Activated naive CD4-positive, alpha-beta T cell treated with anti-CD3 and anti-CD28 coated beads for 36 hours (primary cell): Measurements from ENCODE around the gene GTSE1. TPM values are rescaled to one million over a fixed set of nuclear protein-coding genes. Genes with fewer than 3 reads are reported as not detected.

ENCODE experiments used
- CTCF ChIA-PET: fragments of 350-600 bp; sonication (Branson Sonifier 250); formaldehyde crosslinking; loops from one replicate; lab custom pipeline; 2021; ENCODE audit warnings: antibody characterized with exemption; lab: Charles Lee
- DNase-seq: peaks from one replicate; pipeline ENCODE4 v3.0.0-alpha.2; 2020
- H3K27ac Mint-ChIP-seq: one replicate; pipeline ENCODE4 v1.8.0; 2021; ENCODE audit warnings: mild to moderate bottlenecking, mixed read lengths
- H3K27me3 Mint-ChIP-seq: one replicate; pipeline ENCODE4 v1.8.0; 2021; ENCODE audit warnings: low read depth, mixed read lengths
- H3K36me3 Mint-ChIP-seq: one replicate; pipeline ENCODE4 v1.8.0; 2021; ENCODE audit warnings: low read depth, mixed read lengths
- H3K4me1 Mint-ChIP-seq: one replicate; pipeline ENCODE4 v1.8.0; 2021; ENCODE audit warnings: low read depth, mixed read lengths
- H3K4me3 Mint-ChIP-seq: one replicate; pipeline ENCODE4 v1.8.0; 2021; ENCODE audit warnings: mild to moderate bottlenecking, moderate library complexity, mixed read lengths
- H3K9me3 Mint-ChIP-seq: one replicate; pipeline ENCODE4 v1.8.0; 2021; ENCODE audit warnings: mixed read lengths
- intact Hi-C: fragments of 100-400 bp; cut with micrococcal nuclease; formaldehyde crosslinking; loops from one replicate; pipeline ENCODE4 v1.15.1; 2023
- total RNA-seq, 2 experiments: library from RNA; stranded (reverse); gene quantifications; one replicate each; pipeline ENCODE4 v1.2.3, GENCODE V29; 2021

The GTSE1 gene
- total RNA-seq, 2 experiments from 2014 or later: 39.7 to 39.8 TPM

DNA sequence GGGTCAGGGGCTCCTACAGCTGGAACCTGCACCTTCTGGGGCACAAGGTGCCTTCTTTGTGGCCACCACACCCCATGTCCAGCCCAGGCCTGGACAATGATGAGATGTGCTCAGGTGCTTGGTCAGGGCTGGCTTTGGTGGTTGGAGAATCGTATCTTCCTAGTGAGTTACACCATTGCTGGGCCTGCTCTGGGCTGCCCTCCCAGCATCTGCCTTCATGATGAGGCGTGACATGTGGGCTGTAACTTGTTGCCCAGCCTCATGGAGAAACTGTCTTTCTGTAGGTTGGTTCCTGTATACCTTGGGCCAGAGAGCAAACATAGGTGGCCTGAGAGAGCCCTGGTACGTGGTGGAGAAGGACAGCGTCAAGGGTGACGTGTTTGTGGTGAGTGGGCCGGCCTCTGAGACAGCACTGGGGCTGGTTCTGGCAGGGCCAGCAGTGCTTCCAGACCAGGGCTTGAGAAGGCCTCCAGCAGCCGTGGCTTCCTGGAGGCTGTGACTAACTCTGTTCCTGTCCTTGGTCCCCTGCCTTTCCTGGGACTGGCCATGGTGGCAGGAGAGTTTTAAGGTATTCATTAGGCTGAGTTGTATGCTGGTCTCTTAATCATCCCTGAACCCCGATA is 56.9 kb downstream of the GTSE1 start:
- Mint-ChIP-seq H3K36me3 (peaks cover 30% of the 10 kb centered on the region), H3K27ac (no peak overlapping the region)
- CTCF ChIA-PET: no interaction called here

DNA sequence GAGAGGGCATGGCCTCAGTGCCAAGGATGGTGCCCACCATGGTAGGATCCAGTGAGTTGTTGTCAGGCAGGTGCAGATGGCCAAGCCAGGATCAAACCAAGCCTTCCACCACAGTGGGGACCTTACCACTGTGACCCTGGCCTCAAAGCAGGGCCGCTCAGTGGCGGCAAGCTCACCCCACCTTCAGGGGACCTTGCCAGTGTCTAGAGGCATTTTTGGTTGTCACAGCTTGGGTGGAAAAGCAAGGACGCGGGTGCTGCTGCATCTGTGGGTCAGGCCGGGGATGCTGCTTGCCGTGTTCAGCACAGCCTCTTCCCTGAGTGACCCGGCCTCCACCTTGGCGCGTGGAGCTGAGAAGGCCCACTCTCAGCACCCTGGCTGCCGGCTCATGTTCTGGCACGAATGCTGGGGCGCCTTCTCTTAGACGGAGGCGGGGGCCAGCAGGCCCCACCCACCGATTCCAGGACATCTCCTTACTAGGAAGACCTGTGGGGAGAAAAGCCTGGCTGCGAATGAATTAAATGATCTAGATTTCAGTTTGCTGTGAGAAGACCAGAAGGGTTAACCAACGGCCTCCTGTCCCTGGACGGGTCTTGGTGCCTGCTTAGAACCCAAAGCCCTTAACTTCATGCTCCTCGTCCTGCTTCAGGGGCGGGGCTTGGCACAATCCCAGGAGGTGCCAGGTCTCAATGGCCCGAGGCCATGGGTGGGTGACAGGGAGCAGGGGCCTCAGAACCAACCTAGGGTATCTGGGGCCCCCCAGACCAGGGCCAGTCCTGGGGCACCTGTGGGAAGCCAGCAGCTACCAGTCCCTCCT is 57.7 kb downstream of the GTSE1 start:
- CTCF ChIA-PET: no interaction called here
- no peaks in the 10 kb centered on the region for H3K9me3 Mint-ChIP-seq
- H3K4me1 Mint-ChIP-seq: no peaks in the 10 kb centered on the region
- intact Hi-C loops: no loop called here
- no peak for DNase-seq
- H3K27me3 Mint-ChIP-seq: no peaks in the 10 kb centered on the region
- no peak overlapping the region for H3K4me3 Mint-ChIP-seq
- H3K36me3 Mint-ChIP-seq: peaks cover 30% of the 10 kb centered on the region
- no peak overlapping the region for H3K27ac Mint-ChIP-seq

More for the DNA sequence above, 56.9 kb downstream of the GTSE1 start:
- intact Hi-C loops: no loop called here
- H3K4me3 Mint-ChIP-seq: no peak overlapping the region
- no peak for DNase-seq
- H3K4me1 Mint-ChIP-seq: no peaks in the 10 kb centered on the region
- no peaks in the 10 kb centered on the region for H3K9me3 Mint-ChIP-seq
- H3K27me3 Mint-ChIP-seq: no peaks in the 10 kb centered on the region

DNA sequence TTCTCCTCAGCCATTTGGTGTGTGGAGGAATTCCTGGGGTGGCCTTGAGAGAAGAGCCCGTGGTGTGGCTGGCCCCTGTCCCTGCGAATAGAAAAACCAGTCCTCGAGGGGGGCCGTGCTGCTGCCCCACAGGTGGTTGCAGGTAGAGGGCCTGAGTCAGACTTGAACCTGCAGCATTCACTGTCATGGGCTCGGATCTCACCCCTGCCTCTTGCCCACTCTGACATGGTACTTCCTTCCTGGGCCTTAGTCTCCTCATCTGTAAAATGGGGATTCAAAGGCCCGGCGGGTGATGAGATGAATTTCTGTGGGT is 58.3 kb downstream of the GTSE1 start:
- peaks cover 29% of the 10 kb centered on the region for H3K36me3 Mint-ChIP-seq

DNA sequence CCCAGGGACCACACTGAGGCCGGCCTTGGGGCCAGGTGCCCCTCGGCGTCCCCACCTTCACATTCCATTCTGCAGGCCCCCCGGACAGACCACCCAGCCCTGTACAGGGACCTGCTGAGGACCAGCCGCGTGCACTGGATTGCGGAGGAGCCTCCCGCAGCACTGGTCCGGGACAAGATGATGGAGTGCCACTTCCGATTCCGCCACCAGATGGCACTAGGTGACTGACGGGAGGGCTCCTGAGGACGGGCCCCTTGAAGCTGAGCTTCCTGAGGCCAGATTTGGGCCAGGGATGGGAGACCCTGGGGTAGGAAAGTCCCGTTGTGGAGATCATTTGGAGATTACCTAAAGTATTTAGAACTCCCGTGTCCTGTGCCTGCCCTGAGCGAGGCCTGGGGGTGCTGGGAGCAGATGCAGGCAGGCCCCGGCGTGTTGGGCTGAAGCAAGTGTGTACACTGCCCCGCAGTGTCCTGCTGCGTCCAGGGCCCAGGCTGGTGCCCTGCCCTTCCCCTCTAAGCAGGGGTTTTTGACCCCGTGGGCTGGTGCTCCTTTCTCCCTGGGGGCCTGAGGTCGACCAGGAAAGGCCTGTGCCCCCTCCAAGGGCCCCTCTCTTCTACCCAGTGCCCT is 58.8 kb downstream of the GTSE1 start:
- Mint-ChIP-seq H3K9me3 (peaks cover 2% of the 10 kb centered on the region), H3K27me3 (no peaks in the 10 kb centered on the region), H3K4me3 (no peak overlapping the region), H3K27ac (peak overlapping the region; percentile 65), H3K4me1 (no peaks in the 10 kb centered on the region), H3K36me3 (peaks cover 29% of the 10 kb centered on the region)
- CTCF ChIA-PET: no interaction called here
- DNase-seq: peak; percentile 78
- intact Hi-C loops: loop anchor here (1.0 kb wide), 1 partner anchor 187 kb away; no protein-coding TSS in a partner anchor

More for the DNA sequence above, 58.3 kb downstream of the GTSE1 start:
- no peak for DNase-seq
- Mint-ChIP-seq H3K27me3 (no peaks in the 10 kb centered on the region), H3K27ac (no peak overlapping the region), H3K9me3 (no peaks in the 10 kb centered on the region), H3K4me1 (no peaks in the 10 kb centered on the region), H3K4me3 (no peak overlapping the region)
- CTCF ChIA-PET: no interaction called here
- intact Hi-C loops: loop anchor here (1.0 kb wide), 1 partner anchor 187 kb away; no protein-coding TSS in a partner anchor

DNA sequence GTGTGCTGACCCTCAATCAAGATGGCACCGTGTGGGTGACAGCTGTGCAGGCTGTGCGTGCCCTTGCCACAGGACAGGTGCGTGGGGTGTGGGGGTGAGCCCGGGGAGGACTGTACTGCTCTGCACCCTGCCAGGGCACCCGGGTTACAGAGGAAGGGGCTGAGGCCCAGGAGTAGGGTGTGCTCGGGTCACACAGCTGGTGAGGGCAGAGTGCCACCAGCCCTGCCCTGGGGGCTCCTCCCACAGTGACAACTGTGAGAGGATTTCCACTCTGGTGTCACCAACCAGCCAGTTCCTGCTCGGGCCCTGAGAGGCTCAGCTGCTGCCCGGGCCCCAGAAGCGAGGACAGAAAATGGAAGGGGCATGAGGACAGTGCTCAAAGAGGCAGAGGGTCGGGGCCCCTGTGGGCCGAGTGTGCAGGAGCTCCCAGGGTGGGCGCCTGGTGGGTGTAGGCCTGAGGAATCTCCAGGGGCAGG is 59.4 kb downstream of the GTSE1 start:
- Mint-ChIP-seq H3K27ac (no peak overlapping the region), H3K27me3 (no peaks in the 10 kb centered on the region), H3K9me3 (peaks cover 4% of the 10 kb centered on the region), H3K4me1 (no peaks in the 10 kb centered on the region), H3K36me3 (peaks cover 26% of the 10 kb centered on the region), H3K4me3 (no peak overlapping the region)
- intact Hi-C loops: loop anchor here (1.0 kb wide), 1 partner anchor 186 kb away; no protein-coding TSS in a partner anchor
- no peak for DNase-seq
- CTCF ChIA-PET: interaction anchor here (0.7 to 1.3 kb wide), 2 partner anchors 20 to 186 kb away, joined by 3 read pairs; no protein-coding TSS in a partner anchor

DNA sequence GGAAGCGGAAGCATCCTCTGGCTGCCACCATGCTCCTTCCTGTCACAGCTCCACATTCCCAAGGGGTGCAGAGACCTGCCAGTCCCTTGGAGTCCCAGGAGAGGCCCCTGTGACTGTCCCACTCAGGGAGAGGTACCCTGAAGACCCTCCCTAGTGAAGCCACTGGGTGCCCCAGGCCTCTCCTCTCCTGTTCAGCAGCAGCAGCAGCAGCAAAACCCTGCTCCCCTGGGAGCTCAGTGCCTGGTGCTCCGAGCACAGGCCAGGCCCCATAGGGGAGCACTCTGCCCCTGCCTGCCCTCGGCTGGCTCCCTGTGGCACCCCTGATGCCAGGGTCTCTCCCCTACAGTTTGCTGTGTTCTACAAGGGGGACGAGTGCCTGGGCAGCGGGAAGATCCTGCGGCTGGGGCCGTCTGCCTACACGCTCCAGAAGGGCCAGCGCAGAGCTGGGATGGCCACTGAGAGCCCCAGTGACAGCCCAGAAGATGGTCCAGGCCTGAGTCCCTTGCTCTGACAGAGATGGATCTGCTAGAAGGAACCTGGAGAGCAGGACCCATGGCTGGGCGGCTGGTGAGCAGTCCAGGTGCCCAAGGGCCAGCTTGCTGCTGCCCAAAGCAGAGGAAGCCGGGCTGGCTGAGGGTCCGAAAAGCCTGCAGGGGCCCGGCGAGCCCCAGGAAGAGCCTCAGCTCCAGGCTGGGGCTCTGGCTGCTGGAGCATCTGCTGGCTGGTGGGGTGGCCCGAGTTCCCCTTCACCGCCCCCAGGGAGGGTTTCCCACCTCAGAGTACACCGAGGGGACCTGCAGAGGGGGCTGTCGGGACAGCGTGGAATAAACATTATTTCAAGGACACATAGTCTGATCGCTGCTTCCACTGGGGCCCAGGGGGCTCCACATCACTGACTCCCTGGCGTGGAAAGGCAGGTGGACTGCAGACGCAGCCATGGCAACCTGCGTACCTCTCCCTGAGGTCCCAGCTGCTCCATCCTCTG is 60.1 kb downstream of the GTSE1 start:
- CTCF ChIA-PET: interaction anchor here (0.7 to 1.3 kb wide), 2 partner anchors 20 to 185 kb away, joined by 3 read pairs; no protein-coding TSS in a partner anchor
- H3K36me3 Mint-ChIP-seq: peaks cover 22% of the 10 kb centered on the region
- no peak overlapping the region for H3K4me3 Mint-ChIP-seq
- intact Hi-C loops: no loop called here
- no peak overlapping the region for H3K27ac Mint-ChIP-seq
- no peak for DNase-seq
- H3K27me3 Mint-ChIP-seq: no peaks in the 10 kb centered on the region
- H3K9me3 Mint-ChIP-seq: peaks cover 7% of the 10 kb centered on the region
- no peaks in the 10 kb centered on the region for H3K4me1 Mint-ChIP-seq

DNA sequence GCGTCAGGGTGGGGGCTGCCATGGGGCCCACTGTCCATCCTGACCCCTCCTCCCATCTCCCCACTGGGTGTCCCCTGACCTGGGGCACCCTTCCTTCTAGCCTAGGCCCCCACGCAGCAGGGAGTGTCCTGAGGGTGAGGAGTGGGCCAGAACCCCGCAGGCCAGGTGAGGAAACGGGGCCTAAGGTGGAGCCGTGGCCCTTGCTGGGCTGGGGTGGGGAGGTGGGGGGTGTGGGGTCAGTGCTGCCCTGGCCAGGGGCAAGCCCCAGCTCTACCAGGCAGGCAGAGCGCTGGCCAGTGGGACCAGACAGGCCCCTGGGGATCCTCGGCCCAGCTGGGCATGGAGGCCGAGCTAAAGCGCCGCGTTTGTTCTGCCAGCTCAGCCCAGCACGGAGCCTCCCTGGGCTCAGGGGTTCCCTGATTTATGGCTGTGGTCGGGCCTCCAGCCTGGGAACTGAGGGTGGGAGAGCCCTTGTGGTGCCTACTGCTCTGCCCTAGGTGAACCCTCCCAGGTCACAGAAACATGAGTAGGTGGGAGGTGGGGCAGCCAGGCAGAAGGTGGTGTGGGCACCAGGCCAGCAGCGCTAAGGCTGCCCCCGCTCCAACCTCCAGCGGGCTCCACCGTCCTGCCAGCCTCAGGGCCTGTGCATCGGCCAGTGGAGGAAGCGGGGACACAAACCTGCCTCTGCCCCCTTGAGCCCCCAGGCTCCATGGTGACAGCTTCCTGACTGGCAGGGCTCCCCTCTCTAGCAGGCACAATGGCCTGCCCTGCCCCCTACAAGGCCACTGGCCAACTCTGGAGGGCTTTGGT is 61.2 kb downstream of the GTSE1 start:
- Mint-ChIP-seq H3K4me3 (no peak overlapping the region), H3K9me3 (peaks cover 7% of the 10 kb centered on the region), H3K4me1 (no peaks in the 10 kb centered on the region), H3K27ac (no peak overlapping the region), H3K36me3 (peaks cover 17% of the 10 kb centered on the region), H3K27me3 (no peaks in the 10 kb centered on the region)
- intact Hi-C loops: no loop called here
- CTCF ChIA-PET: interaction anchor here (0.6 kb wide), 1 partner anchor 391 kb away, joined by 3 read pairs; no protein-coding TSS in a partner anchor
- DNase-seq: no peak

DNA sequence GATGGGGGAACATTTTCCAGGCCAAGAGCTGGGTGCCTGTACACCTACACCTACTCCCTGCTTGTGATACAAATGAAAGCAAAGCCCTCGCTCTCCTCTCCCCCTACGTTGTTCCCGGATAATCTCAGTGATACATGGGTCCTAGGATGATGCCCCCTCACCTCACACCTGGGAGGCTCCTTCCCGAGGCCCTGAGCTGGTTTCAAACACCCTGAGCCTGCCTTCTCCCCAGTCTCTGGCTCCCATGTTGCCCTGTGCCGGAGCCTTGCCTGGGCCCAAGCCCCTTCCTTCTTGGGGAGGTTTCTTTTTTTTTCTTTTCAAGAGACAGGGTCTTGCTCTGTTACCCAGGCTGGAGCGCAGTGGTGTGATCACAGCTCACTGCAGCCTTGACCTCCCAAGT is 62.1 kb downstream of the GTSE1 start:
- intact Hi-C loops: no loop called here
- H3K27me3 Mint-ChIP-seq: no peaks in the 10 kb centered on the region
- peaks cover 17% of the 10 kb centered on the region for H3K36me3 Mint-ChIP-seq
- H3K4me3 Mint-ChIP-seq: no peak overlapping the region
- CTCF ChIA-PET: interaction anchor here (0.6 to 0.8 kb wide), 2 partner anchors 9 to 392 kb away, joined by 3 to 4 read pairs; no protein-coding TSS in a partner anchor
- H3K27ac Mint-ChIP-seq: no peak overlapping the region
- peaks cover 7% of the 10 kb centered on the region for H3K9me3 Mint-ChIP-seq
- no peak for DNase-seq
- H3K4me1 Mint-ChIP-seq: no peaks in the 10 kb centered on the region

DNA sequence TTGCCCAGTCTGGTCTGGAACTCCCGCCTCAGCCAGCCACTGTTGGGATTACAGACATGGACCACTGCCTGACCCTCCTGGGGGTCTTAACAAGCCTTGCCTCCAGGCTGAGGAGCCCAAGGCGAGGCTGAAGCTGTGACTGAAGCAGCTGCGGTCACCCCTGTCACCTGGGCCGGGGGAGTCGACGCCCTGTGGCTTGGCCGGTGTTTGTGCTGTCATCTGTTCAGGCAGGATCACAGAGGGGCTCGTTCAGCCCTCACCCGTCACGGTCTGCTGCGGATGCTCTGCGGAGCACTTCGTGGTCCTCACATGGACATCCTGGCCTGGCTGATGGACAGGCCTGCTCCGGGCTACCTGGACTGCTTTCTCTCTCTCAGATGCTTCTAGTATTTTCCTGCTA is 62.7 kb downstream of the GTSE1 start:
- no peak overlapping the region for H3K27ac Mint-ChIP-seq
- H3K27me3 Mint-ChIP-seq: no peaks in the 10 kb centered on the region
- peaks cover 7% of the 10 kb centered on the region for H3K9me3 Mint-ChIP-seq
- H3K4me1 Mint-ChIP-seq: no peaks in the 10 kb centered on the region
- H3K4me3 Mint-ChIP-seq: no peak overlapping the region
- DNase-seq: no peak
- intact Hi-C loops: no loop called here
- CTCF ChIA-PET: interaction anchor here (0.8 kb wide), 1 partner anchor 8 kb away, joined by 4 read pairs; no protein-coding TSS in a partner anchor
- H3K36me3 Mint-ChIP-seq: peaks cover 17% of the 10 kb centered on the region

DNA sequence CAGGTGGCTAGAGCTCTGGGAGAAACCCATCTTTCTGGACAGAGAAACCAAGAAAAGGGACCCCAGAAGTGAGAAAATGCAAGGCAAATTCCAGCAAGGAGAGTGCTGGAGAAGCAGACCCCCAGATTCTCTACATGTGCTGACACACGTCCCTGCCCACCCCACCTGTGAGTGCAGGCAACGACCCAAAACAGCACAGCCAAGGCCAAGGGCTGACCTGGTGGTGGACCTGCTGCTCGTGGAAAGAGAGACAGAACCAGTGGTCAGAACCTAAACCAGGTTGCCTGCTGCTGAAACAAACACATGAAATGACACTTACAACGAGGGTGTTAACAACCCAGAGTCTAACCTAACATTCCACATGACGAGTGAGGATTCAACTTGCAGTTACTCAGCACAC is 63.4 kb downstream of the GTSE1 start:
- intact Hi-C loops: no loop called here
- Mint-ChIP-seq H3K4me1 (no peaks in the 10 kb centered on the region), H3K9me3 (peaks cover 7% of the 10 kb centered on the region), H3K27ac (no peak overlapping the region), H3K36me3 (peaks cover 15% of the 10 kb centered on the region), H3K27me3 (no peaks in the 10 kb centered on the region), H3K4me3 (no peak overlapping the region)
- no peak for DNase-seq
- CTCF ChIA-PET: no interaction called here

DNA sequence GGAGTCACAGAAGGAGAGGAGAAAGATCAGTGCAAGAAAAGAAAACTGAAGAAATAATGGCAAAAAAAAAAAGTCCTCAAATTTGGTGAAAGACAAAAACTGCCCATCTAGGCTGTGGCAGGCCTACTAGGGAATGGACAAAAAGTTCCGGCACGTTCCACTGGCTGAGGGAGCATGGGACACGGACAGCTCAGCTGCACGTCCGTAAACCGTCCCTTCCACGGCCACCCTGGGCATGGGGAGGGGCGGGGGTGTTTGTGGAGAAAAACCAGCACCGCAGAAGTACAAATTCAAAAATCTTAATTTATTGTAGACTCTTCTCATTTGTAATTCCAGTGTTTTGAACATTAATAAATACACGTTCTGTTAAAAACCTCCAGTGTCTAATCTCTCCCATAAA is 64.2 kb downstream of the GTSE1 start:
- Mint-ChIP-seq H3K36me3 (peaks cover 13% of the 10 kb centered on the region), H3K4me1 (no peaks in the 10 kb centered on the region), H3K4me3 (no peak overlapping the region), H3K27me3 (no peaks in the 10 kb centered on the region), H3K27ac (no peak overlapping the region), H3K9me3 (peaks cover 7% of the 10 kb centered on the region)
- DNase-seq: no peak
- CTCF ChIA-PET: no interaction called here
- intact Hi-C loops: no loop called here
